CD4-positive, CD25-positive, alpha-beta regulatory T cell (primary cell): ENCODE data around the gene CACNA1A. TPM values are rescaled to one million over a fixed set of nuclear protein-coding genes. Genes with fewer than 3 reads are reported as not detected.
A peak's percentile ranks its signal among the peaks of the same experiment; 100 is the strongest.
"Not testable (repeated sequence)": the region's sequence is repeated elsewhere in the genome, so short reads cannot be mapped to it uniquely, and the experiment has no call there.

Experiments used
- ATAC-seq, 2 donors: fragments of 150-1000 bp; cut with Tn5 transposase; one replicate each; pipeline ENCODE4 v1.10.0; 2021; ENCODE audit warnings: low read depth in 2 of 2, moderate number of reproducible peaks in 2 of 2, moderate library complexity in 1 of 2
- DNase-seq, 3 donors: peaks; one replicate each; pipeline versions ENCODE4 v3.0.0 to v3.0.0-alpha.2; 2012 to 2022; ENCODE audit warnings: mixed read lengths in 1 of 3
- H3K27ac ChIP-seq: one replicate; pipeline ENCODE4 v1.7.0; 2013; ENCODE audit warnings: mild to moderate bottlenecking, low read length; ENCODE audit not compliant: insufficient read depth, poor library complexity, severe bottlenecking
- H3K27me3 ChIP-seq: one replicate; pipeline ENCODE4 v1.7.0; 2013; ENCODE audit warnings: low read length; ENCODE audit not compliant: control insufficient read depth, insufficient read depth
- H3K36me3 ChIP-seq: one replicate; pipeline ENCODE4 v1.7.0; 2013; ENCODE audit warnings: mild to moderate bottlenecking, low read length, moderate library complexity; ENCODE audit not compliant: control insufficient read depth, insufficient read depth
- H3K4me1 ChIP-seq: 2 replicates; pipeline ENCODE4 v1.7.0; 2013; ENCODE audit warnings: mild to moderate bottlenecking, low read length; ENCODE audit not compliant: insufficient read depth, control insufficient read depth, poor library complexity, severe bottlenecking
- H3K4me3 ChIP-seq: one replicate; pipeline ENCODE4 v1.7.0; 2013; ENCODE audit warnings: low read depth, mild to moderate bottlenecking, low read length, moderate library complexity
- H3K9me3 ChIP-seq, 2 experiments: 1 replicate in 1 of 2; 2 replicates in 1 of 2; pipeline ENCODE4 v1.7.0; 2013; ENCODE audit warnings: low read length in 2 of 2, mild to moderate bottlenecking in 1 of 2, moderate library complexity in 1 of 2; ENCODE audit not compliant: control insufficient read depth in 2 of 2
- H3K27ac Mint-ChIP-seq, 3 donors: one replicate each; pipeline ENCODE4 v1.8.0; 2020 to 2022; ENCODE audit warnings: mild to moderate bottlenecking in 3 of 3, mixed read lengths in 3 of 3, moderate library complexity in 2 of 3
- H3K27me3 Mint-ChIP-seq: one replicate; pipeline ENCODE4 v1.8.0; 2022; ENCODE audit warnings: mild to moderate bottlenecking, mixed read lengths
- H3K36me3 Mint-ChIP-seq: one replicate; pipeline ENCODE4 v1.8.0; 2020; ENCODE audit warnings: mixed read lengths
- H3K4me1 Mint-ChIP-seq, 4 donors: one replicate each; pipeline ENCODE4 v1.8.0; 2020 to 2022; ENCODE audit warnings: mixed read lengths in 4 of 4, mild to moderate bottlenecking in 1 of 4
- H3K4me3 Mint-ChIP-seq, 4 donors: one replicate each; pipeline ENCODE4 v1.8.0; 2020 to 2022; ENCODE audit warnings: mild to moderate bottlenecking in 4 of 4, mixed read lengths in 4 of 4, moderate library complexity in 3 of 4
- H3K9me3 Mint-ChIP-seq, 7 donors: one replicate each; pipeline ENCODE4 v1.8.0; 2020 to 2022; ENCODE audit warnings: mixed read lengths in 7 of 7, mild to moderate bottlenecking in 3 of 7, moderate library complexity in 2 of 7
- polyA plus RNA-seq, 4 donors: library from polyadenylated mRNA; unstranded; fragments of 300-500 nt; fragmentation: Illumina TruSeq; gene quantifications; one replicate each; pipeline ENCODE4 v1.2.3, GENCODE V29; 2021
- total RNA-seq: library from RNA; stranded (reverse); gene quantifications from one replicate; pipeline ENCODE4 v1.2.3, GENCODE V29; 2022

The CACNA1A gene
- total and polyA plus RNA-seq, 5 donors from 2014 or later, result 0.16 to 0.62 TPM; not detected in 3

GRCh38 chr19:13538601-13539253 lies 32.4 kb upstream of the CACNA1A start:
- H3K36me3 Mint-ChIP-seq, result no peaks in the 10 kb centered on the region
- Histone ChIP-seq H3K4me3 (no peak overlapping the region), H3K4me1 (no peaks in the 10 kb centered on the region), H3K9me3 (no peaks in the 10 kb centered on the region), H3K27ac (no peak overlapping the region), H3K36me3 (no peaks in the 10 kb centered on the region), H3K27me3 (no peaks in the 10 kb centered on the region)
- DNase-seq (no peak), ATAC-seq (no peak)
- H3K9me3 Mint-ChIP-seq, result peaks cover 0 to 8% (median 3%) of the 10 kb centered on the region in 7 donors
- peaks cover 28% of the 10 kb centered on the region for H3K27me3 Mint-ChIP-seq
- H3K27ac Mint-ChIP-seq, result no peak overlapping the region
- H3K4me3 Mint-ChIP-seq, result no peak overlapping the region
- H3K4me1 Mint-ChIP-seq, result no peaks in the 10 kb centered on the region

DNA sequence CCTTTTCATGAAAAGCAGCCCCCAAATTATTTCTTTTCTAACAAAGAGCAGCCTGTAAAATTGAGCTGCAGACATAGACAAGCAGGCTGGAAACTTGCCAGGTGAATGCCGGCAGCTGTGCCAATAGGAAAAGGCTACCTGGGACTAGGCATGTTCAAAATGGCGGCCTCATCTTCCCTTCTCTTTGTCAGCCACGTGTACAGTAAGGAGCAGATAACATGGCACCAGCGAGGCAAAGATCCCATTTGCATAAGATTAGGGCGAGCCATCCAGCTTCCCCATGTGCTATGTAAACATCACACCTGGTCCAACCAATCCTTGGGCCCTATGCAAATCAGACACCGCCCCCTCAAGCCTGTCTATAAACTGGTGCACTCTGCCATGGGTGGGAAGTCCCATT lies 31.2 kb upstream of the CACNA1A start:
- H3K4me3 ChIP-seq, result no peak overlapping the region
- Mint-ChIP-seq H3K9me3 (peaks cover 0 to 7% (median 0%) of the 10 kb centered on the region in 7 donors), H3K36me3 (no peaks in the 10 kb centered on the region), H3K27me3 (peaks cover 24% of the 10 kb centered on the region), H3K27ac (no peak overlapping the region), H3K4me3 (no peak overlapping the region), H3K4me1 (no peaks in the 10 kb centered on the region)
- H3K9me3 ChIP-seq, result no peaks in the 10 kb centered on the region
- H3K36me3 ChIP-seq, result no peaks in the 10 kb centered on the region
- no peaks in the 10 kb centered on the region for H3K4me1 ChIP-seq
- no peak for DNase-seq
- H3K27me3 ChIP-seq, result no peaks in the 10 kb centered on the region
- H3K27ac ChIP-seq, result no peak overlapping the region
- ATAC-seq, result no peak

GRCh38 chr19:13530720-13531119 lies 24.4 kb upstream of the CACNA1A start:
- H3K9me3 Mint-ChIP-seq, result peaks cover 0 to 5% (median 0%) of the 10 kb centered on the region in 7 donors
- ATAC-seq (no peak), DNase-seq (no peak)
- Histone ChIP-seq H3K4me3 (no peak overlapping the region), H3K36me3 (no peaks in the 10 kb centered on the region), H3K27ac (no peak overlapping the region), H3K27me3 (peaks cover 5% of the 10 kb centered on the region), H3K4me1 (no peaks in the 10 kb centered on the region), H3K9me3 (peaks cover 0 to 2% of the 10 kb centered on the region in 2 experiments)
- no peaks in the 10 kb centered on the region for H3K4me1 Mint-ChIP-seq
- H3K27me3 Mint-ChIP-seq, result peaks cover 8% of the 10 kb centered on the region
- no peaks in the 10 kb centered on the region for H3K36me3 Mint-ChIP-seq
- H3K27ac Mint-ChIP-seq, result no peak overlapping the region
- H3K4me3 Mint-ChIP-seq, result no peak overlapping the region

DNA sequence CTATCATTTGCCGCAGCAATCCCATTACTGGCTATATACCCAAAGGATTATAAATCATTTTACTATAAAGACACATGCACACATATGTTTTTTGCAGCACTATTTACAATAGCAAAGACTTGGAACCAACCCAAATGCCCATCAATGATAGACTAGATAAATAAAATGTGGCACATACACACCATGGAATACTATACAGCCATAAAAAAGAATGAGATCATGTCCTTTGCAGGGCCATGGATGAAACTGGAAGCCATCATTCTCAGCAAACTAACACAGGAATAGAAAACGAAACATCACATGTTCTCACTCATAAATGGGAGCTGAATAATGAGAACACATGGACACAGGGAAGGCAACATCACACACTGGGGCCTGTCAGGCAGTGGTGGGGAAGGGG lies 23.4 kb upstream of the CACNA1A start:
- not testable (repeated sequence) for H3K9me3 Mint-ChIP-seq, H3K27ac ChIP-seq, H3K27me3 ChIP-seq, H3K4me3 Mint-ChIP-seq, H3K4me1 ChIP-seq, H3K27me3 Mint-ChIP-seq, H3K36me3 Mint-ChIP-seq, ATAC-seq, H3K9me3 ChIP-seq, H3K4me3 ChIP-seq, H3K36me3 ChIP-seq, DNase-seq, H3K4me1 Mint-ChIP-seq
- H3K27ac Mint-ChIP-seq, result peak overlapping the region in 1 of 3 donors; percentile 20

GRCh38 chr19:13526552-13526951 lies 20.3 kb upstream of the CACNA1A start:
- peaks cover 13% of the 10 kb centered on the region for H3K27me3 Mint-ChIP-seq
- H3K36me3 Mint-ChIP-seq, result no peaks in the 10 kb centered on the region
- no peak overlapping the region for H3K27ac ChIP-seq
- peaks cover 5% of the 10 kb centered on the region for H3K27me3 ChIP-seq
- H3K4me3 Mint-ChIP-seq, result no peak overlapping the region
- DNase-seq (no peak), ATAC-seq (no peak)
- H3K36me3 ChIP-seq, result no peaks in the 10 kb centered on the region
- H3K9me3 Mint-ChIP-seq, result peaks cover 0 to 9% (median 3%) of the 10 kb centered on the region in 7 donors
- H3K4me1 ChIP-seq, result no peaks in the 10 kb centered on the region
- peaks cover 0 to 2% of the 10 kb centered on the region in 2 experiments for H3K9me3 ChIP-seq
- no peaks in the 10 kb centered on the region for H3K4me1 Mint-ChIP-seq
- H3K4me3 ChIP-seq, result no peak overlapping the region
- H3K27ac Mint-ChIP-seq, result no peak overlapping the region

GRCh38 chr19:13521066-13521465 lies 14.8 kb upstream of the CACNA1A start:
- no peak overlapping the region for H3K4me3 Mint-ChIP-seq

DNA sequence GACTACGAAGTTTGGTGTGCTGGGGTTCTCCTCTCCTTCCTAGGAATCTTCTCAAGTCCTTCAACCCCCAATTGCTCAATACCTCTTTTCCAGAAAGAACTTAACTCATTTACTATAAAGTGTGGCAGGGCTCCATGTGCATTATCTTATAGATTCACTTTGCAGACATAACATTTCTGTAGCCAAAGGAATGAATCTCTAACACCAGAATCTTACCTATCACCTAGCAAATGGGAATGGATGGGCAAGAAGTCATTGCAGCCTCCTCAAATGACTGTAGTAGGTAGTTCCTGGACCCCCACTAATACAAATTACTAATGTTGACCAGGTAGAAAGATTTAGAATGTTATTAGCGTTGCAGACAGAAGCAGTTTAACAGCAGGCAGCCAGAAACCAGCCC lies 5.7 kb upstream of the CACNA1A start:
- Mint-ChIP-seq H3K9me3 (peaks cover 0 to 5% (median 0%) of the 10 kb centered on the region in 7 donors), H3K27ac (no peak overlapping the region), H3K4me3 (no peak overlapping the region), H3K27me3 (peaks cover 40% of the 10 kb centered on the region), H3K4me1 (peaks cover 0 to 4% (median 0%) of the 10 kb centered on the region in 4 donors), H3K36me3 (no peaks in the 10 kb centered on the region)
- no peaks in the 10 kb centered on the region for H3K4me1 ChIP-seq
- H3K36me3 ChIP-seq, result no peaks in the 10 kb centered on the region
- no peak overlapping the region for H3K4me3 ChIP-seq
- no peaks in the 10 kb centered on the region for H3K9me3 ChIP-seq
- H3K27ac ChIP-seq, result no peak overlapping the region
- no peak for DNase-seq
- H3K27me3 ChIP-seq, result peaks cover 20% of the 10 kb centered on the region
- no peak for ATAC-seq

More at GRCh38 chr19:13521066-13521465, 14.8 kb upstream of the CACNA1A start:
- Mint-ChIP-seq H3K9me3 (peaks cover 3 to 32% (median 7%) of the 10 kb centered on the region in 7 donors), H3K27ac (no peak overlapping the region), H3K4me1 (no peaks in the 10 kb centered on the region), H3K27me3 (peaks cover 17% of the 10 kb centered on the region), H3K36me3 (no peaks in the 10 kb centered on the region)
- DNase-seq, result no peak
- Histone ChIP-seq H3K4me3 (no peak overlapping the region), H3K36me3 (no peaks in the 10 kb centered on the region), H3K4me1 (no peaks in the 10 kb centered on the region), H3K27me3 (peaks cover 1% of the 10 kb centered on the region), H3K27ac (no peak overlapping the region), H3K9me3 (peaks cover 11 to 23% of the 10 kb centered on the region in 2 experiments)
- no peak for ATAC-seq

DNA sequence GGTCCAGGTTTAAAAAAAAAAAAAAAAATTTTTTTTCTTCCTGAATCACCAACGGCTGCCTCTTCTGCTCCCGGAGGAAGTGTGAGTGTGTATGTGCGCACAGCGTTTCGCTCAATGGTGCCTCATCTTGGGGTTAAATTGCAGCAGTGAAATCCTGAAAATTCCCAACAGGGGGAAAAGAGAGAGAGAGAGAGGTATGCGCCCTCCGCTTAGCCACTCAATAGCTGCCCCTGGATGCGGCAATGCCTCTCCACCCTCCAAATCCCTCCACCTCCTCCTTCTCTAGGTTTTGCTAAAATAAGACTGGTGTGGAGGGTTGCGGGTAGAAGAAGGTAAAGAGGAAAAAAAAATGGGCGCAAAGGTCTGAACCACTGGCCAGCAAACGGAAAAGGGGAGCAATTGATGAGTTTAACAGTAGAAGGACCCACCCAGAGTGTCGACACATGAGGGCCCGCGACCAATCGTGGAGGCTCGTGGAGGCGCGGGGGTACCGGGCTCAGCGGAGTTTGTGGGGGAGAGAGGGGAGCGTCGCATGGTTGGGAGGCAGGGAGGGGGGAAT lies 853 bp upstream of the CACNA1A start:
- no peak overlapping the region for H3K27ac Mint-ChIP-seq
- Histone ChIP-seq H3K27ac (no peak overlapping the region), H3K9me3 (no peaks in the 10 kb centered on the region), H3K27me3 (peaks cover 20% of the 10 kb centered on the region), H3K4me3 (no peak overlapping the region), H3K36me3 (no peaks in the 10 kb centered on the region), H3K4me1 (peaks cover 3% of the 10 kb centered on the region)
- DNase-seq (no peak), ATAC-seq (no peak)
- H3K9me3 Mint-ChIP-seq, result peaks cover 0 to 5% (median 0%) of the 10 kb centered on the region in 7 donors
- H3K27me3 Mint-ChIP-seq, result peaks cover 57% of the 10 kb centered on the region
- peaks cover 0 to 7% (median 0%) of the 10 kb centered on the region in 4 donors for H3K4me1 Mint-ChIP-seq
- H3K4me3 Mint-ChIP-seq, result peak overlapping the region in 1 of 4 donors; percentile 54
- H3K36me3 Mint-ChIP-seq, result no peaks in the 10 kb centered on the region
